Effector CD4-positive, alpha-beta T cell (primary cell): Measurements from ENCODE around the gene CCDC74A.
A peak's percentile ranks its signal among the peaks of the same experiment; 100 is the strongest.
"Not testable (repeated sequence)": the region's sequence is repeated elsewhere in the genome, so short reads cannot be mapped to it uniquely, and the experiment has no call there.

Source experiments
- DNase-seq: peaks from one replicate; pipeline ENCODE4 v3.0.0-alpha.2; 2020
- total RNA-seq: gene quantifications from one replicate; lab custom pipeline; 2026; lab: John Stamatoyannopoulos, UW

Gene CCDC74A
- total RNA-seq: 1.7 reads per million

DNA sequence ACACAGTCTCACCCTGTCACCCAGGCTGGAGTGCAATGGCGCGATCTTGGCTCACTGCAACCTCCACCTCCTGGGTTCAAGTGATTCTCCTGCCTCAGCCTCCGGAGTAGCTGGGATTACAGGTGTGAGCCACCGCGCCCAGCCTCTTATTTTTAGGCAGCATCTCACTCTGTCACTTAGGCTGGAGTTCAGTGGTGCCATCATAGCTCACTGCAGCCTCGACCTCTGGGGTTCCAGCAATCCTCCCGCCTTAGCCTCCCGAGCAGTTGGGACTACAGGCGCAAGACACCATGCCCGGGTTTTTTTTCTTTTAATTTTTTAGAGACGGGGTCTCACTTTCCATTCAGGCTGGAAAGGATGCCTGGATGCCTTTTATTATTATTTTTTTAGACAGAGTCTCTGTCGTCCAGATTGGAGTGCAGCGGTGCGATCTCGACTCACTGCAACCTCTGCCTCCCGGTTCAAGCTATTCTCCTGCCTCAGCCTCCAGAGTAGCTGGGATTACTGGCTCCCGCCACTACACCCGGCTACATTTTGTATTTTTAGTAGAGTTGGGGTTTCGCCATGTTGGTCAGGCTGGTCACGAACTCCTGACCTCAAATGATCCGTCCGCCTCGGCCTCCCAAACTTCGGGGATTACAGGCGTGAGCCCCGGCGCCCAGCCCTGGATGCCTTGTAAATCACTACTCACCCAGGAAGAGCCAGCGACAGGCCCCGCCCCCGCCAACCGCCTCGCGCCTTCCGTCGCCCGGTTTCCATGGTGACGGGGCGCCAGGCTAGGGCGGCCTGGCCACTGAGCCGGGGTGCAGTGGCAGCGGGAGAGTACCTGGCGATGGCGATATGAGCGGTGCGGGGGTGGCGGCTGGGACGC is at the start of gene CCDC74A:
Gene CCDC74A (plus strand): TSS at position 758 of the 871 bp plus-strand sequence. CDS start 83 bp downstream, at position 841.
- DNase-seq: peak; percentile 66

GRCh38 chr2:131478074-131478849 is 49.4 kb upstream of the CCDC74A start:
- not testable (repeated sequence) for DNase-seq

- DNase-seq: not testable (repeated sequence)
These were observed 48.7 kb upstream of the CCDC74A start for GRCh38 chr2:131478850-131479461.

DNA sequence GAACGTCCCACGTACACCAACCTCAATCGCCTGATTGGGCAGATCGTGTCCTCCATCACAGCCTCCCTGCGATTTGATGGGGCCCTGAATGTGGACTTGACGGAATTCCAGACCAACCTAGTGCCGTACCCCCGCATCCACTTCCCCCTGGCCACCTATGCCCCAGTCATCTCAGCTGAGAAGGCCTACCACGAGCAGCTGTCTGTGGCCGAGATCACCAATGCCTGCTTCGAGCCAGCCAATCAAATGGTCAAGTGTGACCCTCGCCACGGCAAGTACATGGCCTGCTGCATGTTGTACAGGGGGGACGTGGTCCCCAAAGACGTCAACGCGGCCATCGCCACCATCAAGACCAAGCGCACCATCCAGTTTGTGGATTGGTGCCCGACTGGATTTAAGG is 47.3 kb upstream of the CCDC74A start:
- DNase-seq: not testable (repeated sequence)

DNA sequence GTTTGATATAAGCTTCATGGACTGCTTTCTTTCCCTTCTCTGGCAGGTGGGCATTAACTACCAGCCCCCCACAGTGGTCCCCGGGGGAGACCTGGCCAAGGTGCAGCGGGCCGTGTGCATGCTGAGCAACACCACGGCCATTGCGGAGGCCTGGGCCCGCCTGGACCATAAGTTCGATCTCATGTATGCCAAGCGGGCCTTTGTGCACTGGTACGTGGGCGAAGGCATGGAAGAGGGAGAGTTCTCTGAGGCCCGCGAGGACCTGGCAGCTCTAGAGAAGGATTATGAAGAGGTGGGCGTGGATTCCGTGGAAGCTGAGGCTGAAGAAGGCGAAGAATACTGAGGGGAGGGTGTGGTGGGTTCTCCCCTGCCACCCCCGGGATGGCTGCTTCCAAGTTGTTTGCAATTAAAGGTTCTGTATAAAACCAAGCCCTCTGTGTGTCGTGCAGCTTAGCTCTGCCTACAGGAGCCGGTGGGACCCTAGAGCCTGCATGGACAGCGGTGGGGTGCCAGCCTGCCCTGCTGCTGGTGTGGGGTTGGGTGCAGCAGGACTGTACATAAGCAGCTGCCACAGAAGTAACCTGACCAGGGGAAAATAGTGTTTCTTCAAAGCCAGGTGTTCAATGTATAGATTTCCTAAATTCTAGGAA is 45.1 kb upstream of the CCDC74A start:
- not testable (repeated sequence) for DNase-seq

- DNase-seq: not testable (repeated sequence)
These were observed 43.5 kb upstream of the CCDC74A start for GRCh38 chr2:131483981-131484820.

DNA sequence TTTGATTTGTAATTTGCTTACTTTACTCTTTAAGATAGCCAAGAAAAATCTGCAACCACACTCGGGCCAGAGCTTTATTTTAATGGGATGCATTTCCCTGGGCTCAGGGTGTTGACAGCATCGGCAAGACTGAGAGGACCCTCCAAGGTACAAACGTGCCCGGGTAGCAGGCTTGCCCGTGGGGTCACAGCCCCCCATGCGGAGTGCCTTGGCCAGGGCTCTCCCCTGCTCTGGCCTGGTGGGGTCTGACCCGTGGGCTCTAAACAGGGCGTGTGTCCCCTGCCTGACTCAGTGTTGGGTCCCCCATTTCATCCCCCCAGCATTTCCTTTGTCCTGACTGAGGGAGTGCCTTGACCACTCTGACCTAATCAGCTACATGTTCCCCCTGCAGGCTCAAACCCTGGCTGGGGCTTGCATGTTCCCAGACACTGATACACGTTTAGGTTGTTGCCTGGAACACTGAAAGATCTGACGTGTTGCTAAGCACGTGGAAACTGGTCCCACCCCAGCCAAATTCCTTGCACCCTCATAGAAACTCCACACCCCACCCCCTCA is 42.7 kb upstream of the CCDC74A start:
- not testable (repeated sequence) for DNase-seq

DNA sequence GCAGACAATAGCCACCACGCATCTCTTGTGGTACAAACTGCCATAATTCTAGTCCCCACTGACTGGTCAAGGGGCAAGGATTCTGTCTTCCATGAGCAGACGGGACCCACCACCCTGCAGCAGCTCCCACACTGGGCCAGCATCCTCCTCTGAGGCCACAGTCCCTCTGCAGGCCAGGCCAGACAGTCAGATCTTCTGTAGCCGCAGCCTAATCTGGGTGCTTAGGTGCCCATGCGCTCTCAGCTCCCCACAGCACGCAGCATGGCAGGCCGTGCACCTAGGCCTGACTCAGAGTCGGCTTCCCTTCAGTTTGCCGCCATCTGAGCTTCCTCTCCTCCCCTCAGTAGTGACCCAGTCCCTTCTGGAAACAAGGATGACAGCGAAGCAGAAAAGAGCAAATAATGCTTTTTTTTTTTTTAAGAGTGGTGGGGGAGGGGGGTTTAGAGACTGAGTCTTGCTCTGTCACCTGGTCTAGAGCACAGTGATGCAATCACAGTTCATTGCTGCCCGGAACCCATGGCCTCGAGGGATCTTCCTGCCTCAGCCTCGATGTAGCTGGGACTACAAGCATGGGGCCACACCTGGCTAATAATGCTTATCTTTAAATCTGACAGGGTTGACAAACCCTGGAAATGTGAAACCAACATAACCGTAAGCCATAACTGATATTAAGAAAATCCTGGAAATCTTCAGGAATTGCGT is 41.3 kb upstream of the CCDC74A start:
- DNase-seq: not testable (repeated sequence)

DNA sequence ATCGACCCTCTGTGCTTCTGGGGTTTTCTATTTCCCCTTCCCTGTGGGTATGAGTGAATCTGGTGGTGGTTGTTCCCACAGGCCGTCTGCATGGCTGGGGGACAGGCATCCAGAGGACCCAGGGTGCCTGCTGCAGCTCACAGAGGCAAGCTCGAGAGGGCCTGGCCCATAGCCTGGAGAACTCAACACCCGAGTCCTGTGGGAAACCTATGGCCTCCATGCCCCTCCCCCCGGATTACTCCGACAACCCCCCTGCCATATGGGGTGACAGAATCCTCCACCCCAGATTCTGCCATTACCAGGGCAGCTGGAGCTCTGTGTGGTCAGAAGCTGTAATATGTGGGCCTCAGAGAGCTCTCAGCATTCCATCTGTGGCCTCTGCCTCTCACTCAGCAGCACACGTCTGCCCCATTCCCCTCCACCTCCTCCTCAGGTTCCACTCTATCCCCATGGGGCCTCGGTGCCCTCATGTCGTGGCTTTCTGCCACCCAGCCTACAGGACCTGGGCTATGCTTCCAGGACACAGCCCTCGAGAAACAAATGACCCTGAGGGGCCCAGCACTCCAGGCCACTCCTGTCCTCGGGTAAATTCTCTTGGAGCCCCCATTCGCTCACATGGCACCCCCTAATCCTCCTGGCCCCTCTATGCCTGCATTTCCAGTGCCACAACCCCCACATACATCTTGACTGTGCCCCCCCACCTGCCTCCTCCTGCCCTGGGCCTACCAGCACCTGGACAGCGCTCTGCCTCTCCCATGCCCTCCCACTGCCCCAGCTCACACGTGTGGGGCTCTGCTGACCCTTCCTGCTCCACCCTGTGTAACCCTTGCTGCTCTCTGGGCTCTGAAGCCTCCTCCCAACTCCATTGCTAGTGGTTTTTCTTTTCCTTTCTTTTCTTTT is 39.1 kb upstream of the CCDC74A start:
- DNase-seq: no peak

GRCh38 chr2:131490616-131491468 is 36.8 kb upstream of the CCDC74A start:
- not testable (repeated sequence) for DNase-seq

GRCh38 chr2:131491469-131491836 is 36.2 kb upstream of the CCDC74A start:
- DNase-seq: not testable (repeated sequence)

DNA sequence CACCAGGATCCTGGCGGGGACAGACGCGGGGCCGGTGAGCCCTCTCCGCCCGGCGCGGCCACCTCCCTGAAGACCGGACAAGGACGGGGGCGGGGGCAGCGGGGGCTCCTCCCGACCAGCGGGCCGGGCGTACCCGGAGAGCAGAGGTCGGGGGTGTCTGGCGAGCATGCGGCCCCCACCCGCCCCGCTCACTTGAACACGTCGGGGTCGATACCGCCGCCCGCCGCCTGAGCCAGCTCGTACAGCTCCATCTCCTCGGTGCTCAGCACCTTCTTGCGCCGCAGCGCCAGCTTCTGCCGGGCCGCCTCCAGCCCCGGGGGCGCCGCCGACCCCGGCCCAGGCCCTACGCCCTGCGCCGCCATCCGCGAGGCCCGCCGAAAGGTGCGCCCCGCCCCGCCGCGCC is 35.7 kb upstream of the CCDC74A start, which contains the start of gene MZT2A:
Gene MZT2A (minus strand): TSS at position 383 of the 403 bp plus-strand sequence. CDS start 21 bp downstream, at position 362.
- not testable (repeated sequence) for DNase-seq

GRCh38 chr2:131492418-131493198 is 35.1 kb upstream of the CCDC74A start:
- peak; percentile 88 for DNase-seq

- no peak for DNase-seq
These were observed 34.3 kb upstream of the CCDC74A start for GRCh38 chr2:131493199-131493968.

- DNase-seq: not testable (repeated sequence)
These were observed 32.2 kb upstream of the CCDC74A start for GRCh38 chr2:131495506-131495905.

GRCh38 chr2:131498321-131498973 is 29.2 kb upstream of the CCDC74A start:
- DNase-seq: not testable (repeated sequence)
